Endothelial cell of umbilical vein (primary cell): ENCODE data around the gene STT3B. TPM values are rescaled to one million over a fixed set of nuclear protein-coding genes. Genes with fewer than 3 reads are reported as not detected.

ENCODE experiments used
- BruUV-seq: library from RNA; stranded (reverse); fragments of 400-500 nt; replicated peaks from 2 replicates; lab custom pipeline; 2021; lab: Mats Ljungman, UMichigan
- CTCF ChIA-PET: fragments of 300-600, 350-600 bp; sonication (Branson Sonifier 250); formaldehyde crosslinking; loops from one replicate; lab custom pipeline; 2021; ENCODE audit warnings: antibody characterized with exemption, inconsistent platforms; lab: Charles Lee
- POLR2A ChIA-PET: fragments of 300-600, 350-600 bp; sonication (Branson Sonifier 250); formaldehyde crosslinking; loops from one replicate; lab custom pipeline; 2021; ENCODE audit warnings: antibody characterized with exemption, inconsistent platforms; lab: Charles Lee
- DNase-seq: peaks from one replicate; pipeline ENCODE4 v3.0.0-alpha.2; 2011; ENCODE audit warnings: low read depth, low spot score
- FAIRE-seq: peaks from 2 replicates; lab custom pipeline; 2011; peaks lifted over from hg19 to GRCh38; lab: Jason Lieb, UNC
- H2AFZ ChIP-seq: 2 replicates; pipeline ENCODE4 v1.6.0; 2012; ENCODE audit warnings: low read depth, low read length, control low read depth, inconsistent platforms
- H3K27ac ChIP-seq: 2 replicates; pipeline ENCODE4 v1.5.1; 2011; ENCODE audit warnings: low read depth, mild to moderate bottlenecking, control low read depth, low read length, moderate library complexity; ENCODE audit not compliant: insufficient read depth
- H3K27me3 ChIP-seq, 2 experiments: 2 replicates each; pipeline versions ENCODE4 v1.6.0 to v1.6.1; 2011; ENCODE audit warnings: low read length in 2 of 2, mixed read lengths in 1 of 2; ENCODE audit not compliant: control insufficient read depth in 2 of 2, insufficient read depth in 2 of 2
- H3K36me3 ChIP-seq, 2 experiments: 2 replicates in 1 of 2; 3 replicates in 1 of 2; pipeline ENCODE4 v1.5.1; 2011; ENCODE audit warnings: low read length in 2 of 2, mild to moderate bottlenecking in 1 of 2, moderate library complexity in 1 of 2; ENCODE audit not compliant: control insufficient read depth in 2 of 2, insufficient read depth in 2 of 2; ENCODE audit errors: extremely low read depth in 1 of 2
- H3K4me1 ChIP-seq: 3 replicates; pipeline ENCODE4 v1.5.1; 2011; ENCODE audit warnings: mild to moderate bottlenecking, low read length; ENCODE audit not compliant: control insufficient read depth, insufficient read depth; ENCODE audit errors: extremely low read depth
- H3K4me2 ChIP-seq: 2 replicates; pipeline ENCODE4 v1.6.1; 2011; ENCODE audit warnings: low read length, control low read depth, mixed read lengths; ENCODE audit not compliant: insufficient read depth
- H3K4me3 ChIP-seq, 3 experiments: fragments of 200-600 bp in 1 of 3; sonication (generic), shearing (Covaris generic) in 1 of 3; replicated peaks in 1 of 3; 2 replicates each; pipeline ENCODE4 v1.5.1; 2011 to 2016; ENCODE audit warnings: control low read depth in 3 of 3, low read length in 3 of 3, mild to moderate bottlenecking in 2 of 3, inconsistent platforms in 1 of 3, low read depth in 1 of 3, moderate library complexity in 1 of 3; ENCODE audit not compliant: insufficient read depth in 1 of 3
- H3K79me2 ChIP-seq: 2 replicates; pipeline ENCODE4 v1.6.0; 2012; ENCODE audit warnings: low read length, inconsistent platforms; ENCODE audit not compliant: control insufficient read depth, insufficient read depth
- H3K9ac ChIP-seq: replicated peaks from 2 replicates; pipeline ENCODE3; 2011; ENCODE audit warnings: low read length, control low read depth; ENCODE audit not compliant: insufficient read depth; ENCODE audit errors: extremely low read depth
- H3K9me1 ChIP-seq: replicated peaks from 3 replicates; pipeline ENCODE4 v1.6.0; 2011; ENCODE audit warnings: mild to moderate bottlenecking, low read length; ENCODE audit not compliant: control insufficient read depth, insufficient read depth; ENCODE audit errors: extremely low read depth
- H3K9me3 ChIP-seq: replicated peaks from 2 replicates; pipeline ENCODE4 v1.5.1; 2012; ENCODE audit warnings: low read length, inconsistent platforms; ENCODE audit not compliant: control insufficient read depth, insufficient read depth
- H4K20me1 ChIP-seq: replicated peaks from 2 replicates; pipeline ENCODE3; 2011; ENCODE audit warnings: mild to moderate bottlenecking, low read length; ENCODE audit not compliant: control insufficient read depth, insufficient read depth; ENCODE audit errors: extremely low read depth
- EZH2 ChIP-seq: IDR thresholded peaks from 2 replicates; pipeline ENCODE4 v1.6.1; 2012; ENCODE audit warnings: borderline replicate concordance, low read depth, mild to moderate bottlenecking, moderate library complexity, low read length, inconsistent platforms; ENCODE audit not compliant: severe bottlenecking
- FOS ChIP-seq: IDR thresholded peaks from 2 replicates; pipeline ENCODE4 v1.6.1; 2011; ENCODE audit warnings: mild to moderate bottlenecking, low read length, moderate library complexity, borderline replicate concordance; ENCODE audit not compliant: insufficient read depth
- GATA2 ChIP-seq: IDR thresholded peaks from 2 replicates; pipeline ENCODE4 v1.7.0; 2011; ENCODE audit warnings: low read depth, mild to moderate bottlenecking, moderate library complexity, mixed read lengths, low read length; ENCODE audit not compliant: insufficient read length, insufficient read depth
- JUN ChIP-seq: IDR thresholded peaks from 2 replicates; pipeline ENCODE4 v1.6.1; 2011; ENCODE audit warnings: borderline replicate concordance, low read depth; ENCODE audit not compliant: insufficient read length, insufficient read depth
- MYC ChIP-seq: IDR thresholded peaks from one replicate; pipeline ENCODE4 v1.6.1; 2011; ENCODE audit warnings: mild to moderate bottlenecking, low read depth, low read length
- POLR2A ChIP-seq: IDR thresholded peaks from 2 replicates; pipeline ENCODE4 v1.6.1; 2012; ENCODE audit warnings: low read depth, mild to moderate bottlenecking, control low read depth, low read length
- POLR2AphosphoS5 ChIP-seq: IDR thresholded peaks from 2 replicates; pipeline ENCODE4 v1.6.1; 2012; ENCODE audit warnings: low read depth, mild to moderate bottlenecking, control low read depth, low read length, moderate library complexity; ENCODE audit not compliant: insufficient read depth
- dilution Hi-C: fragments of 300-500 bp; cut with MboI; formaldehyde crosslinking; loops from one replicate; pipeline ENCODE4 v1.15.0; 2019; ENCODE audit warnings: low sequenced_read_pairs; ENCODE audit not compliant: extremely low pct_ligation_motif_present
- intact Hi-C: fragments of 100-400 bp; cut with micrococcal nuclease; formaldehyde crosslinking; loops from one replicate; pipeline ENCODE4 v1.10.0; 2022
- polyA plus RNA-seq, 4 experiments: library from polyadenylated mRNA; depleted of rRNA in 3 of 4; stranded (reverse) in 3 of 4; unstranded in 1 of 4; fragments of >200 nt; gene quantifications; 2 replicates each; pipeline versions ENCODE4 v1.2.1 to v1.2.3, GENCODE V29; 2011 to 2012; ENCODE audit warnings: missing spikeins in 1 of 4
- total RNA-seq: library from RNA; stranded (reverse); gene quantifications from 2 replicates; pipeline ENCODE4 v1.2.3, GENCODE V29; 2021
- TF ChIP-seq, protein P1 (sequence below): IDR thresholded peaks from 2 replicates; pipeline ENCODE4 v1.6.1; 2011; ENCODE audit not compliant: insufficient read depth, insufficient read length
- TF ChIP-seq, protein P2 (sequence below), 2 donors: IDR thresholded peaks; 1 replicate in 1 of 2; 2 replicates in 1 of 2; pipeline ENCODE4 v1.5.1; 2011; ENCODE audit warnings: low read length in 2 of 2, mild to moderate bottlenecking in 2 of 2, moderate library complexity in 2 of 2, control low read depth in 1 of 2, inconsistent platforms in 1 of 2, low read depth in 1 of 2; ENCODE audit not compliant: insufficient read depth in 1 of 2; ENCODE audit errors: extremely low read depth in 1 of 2

The STT3B gene
- total and polyA plus RNA-seq, 2 donors (not counting 3 experiments of a cell fraction or from before 2014, with no cell fraction given): 56.4 to 113 TPM

DNA sequence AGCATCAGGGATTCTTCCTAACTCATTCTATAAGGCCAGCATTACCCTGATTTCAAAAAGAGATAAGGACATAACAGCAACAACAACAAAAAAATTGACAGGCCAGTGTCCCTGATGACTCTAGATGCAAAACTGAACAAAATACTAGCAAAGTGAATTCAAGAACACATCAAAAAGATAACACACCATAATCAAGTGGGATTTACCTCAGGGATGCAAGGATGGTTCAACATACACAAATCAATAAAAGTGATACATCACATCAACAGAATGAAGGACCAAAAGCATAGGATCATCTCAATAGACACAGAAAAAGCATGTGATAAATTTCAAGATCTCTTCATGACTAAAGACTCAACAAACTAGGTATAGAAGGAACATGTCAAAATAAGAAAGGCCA, 119.6 kb downstream of the STT3B start:
- H2AFZ ChIP-seq: no peak overlapping the region
- no peak for FAIRE-seq
- dilution Hi-C loops (no loop called here), intact Hi-C loops (no loop called here)
- no peak overlapping the region for H3K27ac ChIP-seq
- no peaks in the 10 kb centered on the region for H3K79me2 ChIP-seq
- POLR2A ChIA-PET: no interaction called here
- DNase-seq: no peak
- H3K4me3 ChIP-seq: no peak overlapping the region
- H3K27me3 ChIP-seq: no peaks in the 10 kb centered on the region
- BruUV-seq: no TSS peak
- no peaks in the 10 kb centered on the region for H3K9me3 ChIP-seq
- no peaks in the 10 kb centered on the region for H4K20me1 ChIP-seq
- no peaks in the 10 kb centered on the region for H3K4me1 ChIP-seq
- no peak overlapping the region for H3K4me2 ChIP-seq
- peaks cover 0 to 3% of the 10 kb centered on the region in 2 experiments for H3K36me3 ChIP-seq
- no peak overlapping the region for H3K9ac ChIP-seq
- TF ChIP-seq GATA2 (no peak), MYC (no peak), JUN (no peak)
- TF ChIP-seq, protein P1, sequence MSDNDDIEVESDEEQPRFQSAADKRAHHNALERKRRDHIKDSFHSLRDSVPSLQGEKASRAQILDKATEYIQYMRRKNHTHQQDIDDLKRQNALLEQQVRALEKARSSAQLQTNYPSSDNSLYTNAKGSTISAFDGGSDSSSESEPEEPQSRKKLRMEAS: no peak
- CTCF ChIA-PET: interaction anchor here (1.3 to 1.6 kb wide), 2 partner anchors 10 to 12 kb away, joined by 3 to 4 read pairs; no protein-coding TSS in a partner anchor
- no peaks in the 10 kb centered on the region for H3K9me1 ChIP-seq

DNA sequence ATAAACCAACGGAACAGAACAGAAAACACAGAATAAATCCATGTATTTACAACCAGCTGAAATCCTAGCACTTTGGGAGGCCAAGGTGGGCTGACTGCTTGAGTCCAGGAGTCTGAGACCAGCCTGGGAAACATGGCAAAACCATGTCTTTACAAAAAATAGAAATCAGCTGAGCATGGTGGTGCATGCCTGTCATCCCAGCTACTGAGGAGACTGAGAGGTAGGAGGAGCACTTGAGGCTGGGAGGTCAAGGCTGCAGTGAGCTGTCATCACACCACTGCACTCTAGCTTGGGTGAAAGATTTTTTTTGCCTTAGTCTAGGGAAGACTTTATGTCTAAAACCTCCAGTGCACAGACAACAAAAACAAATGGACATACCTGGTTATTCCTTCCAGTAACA, 120.7 kb downstream of the STT3B start:
- Histone ChIP-seq H3K79me2 (no peaks in the 10 kb centered on the region), H3K4me3 (no peak overlapping the region), H3K4me2 (no peak overlapping the region), H3K9me1 (no peaks in the 10 kb centered on the region), H3K36me3 (no peaks in the 10 kb centered on the region), H3K4me1 (no peaks in the 10 kb centered on the region), H3K9me3 (no peaks in the 10 kb centered on the region), H3K27ac (no peak overlapping the region), H2AFZ (no peak overlapping the region), H4K20me1 (no peaks in the 10 kb centered on the region), H3K27me3 (no peaks in the 10 kb centered on the region), H3K9ac (no peak overlapping the region)
- no peak for DNase-seq
- FAIRE-seq: no peak
- ChIA-PET POLR2A (no interaction called here), CTCF (interaction anchor here (0.9 to 1.6 kb wide), 3 partner anchors 9 to 115 kb away, joined by 3 to 4 read pairs (median 3); no protein-coding TSS in a partner anchor)
- TF ChIP-seq GATA2 (no peak), POLR2AphosphoS5 (no peak), MYC (no peak), JUN (no peak), FOS (no peak), POLR2A (no peak), EZH2 (no peak)
- TF ChIP-seq, protein P1: no peak
- TF ChIP-seq, protein P2, sequence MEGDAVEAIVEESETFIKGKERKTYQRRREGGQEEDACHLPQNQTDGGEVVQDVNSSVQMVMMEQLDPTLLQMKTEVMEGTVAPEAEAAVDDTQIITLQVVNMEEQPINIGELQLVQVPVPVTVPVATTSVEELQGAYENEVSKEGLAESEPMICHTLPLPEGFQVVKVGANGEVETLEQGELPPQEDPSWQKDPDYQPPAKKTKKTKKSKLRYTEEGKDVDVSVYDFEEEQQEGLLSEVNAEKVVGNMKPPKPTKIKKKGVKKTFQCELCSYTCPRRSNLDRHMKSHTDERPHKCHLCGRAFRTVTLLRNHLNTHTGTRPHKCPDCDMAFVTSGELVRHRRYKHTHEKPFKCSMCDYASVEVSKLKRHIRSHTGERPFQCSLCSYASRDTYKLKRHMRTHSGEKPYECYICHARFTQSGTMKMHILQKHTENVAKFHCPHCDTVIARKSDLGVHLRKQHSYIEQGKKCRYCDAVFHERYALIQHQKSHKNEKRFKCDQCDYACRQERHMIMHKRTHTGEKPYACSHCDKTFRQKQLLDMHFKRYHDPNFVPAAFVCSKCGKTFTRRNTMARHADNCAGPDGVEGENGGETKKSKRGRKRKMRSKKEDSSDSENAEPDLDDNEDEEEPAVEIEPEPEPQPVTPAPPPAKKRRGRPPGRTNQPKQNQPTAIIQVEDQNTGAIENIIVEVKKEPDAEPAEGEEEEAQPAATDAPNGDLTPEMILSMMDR (IDR thresholded peaks at IDR 0.05; ENCODE audit: extremely low read depth in 1 of 2, insufficient read depth in 1 of 2, low read depth in 1 of 2, low read length in 2 of 2): no peak
- dilution Hi-C loops: no loop called here
- no TSS peak for BruUV-seq
- intact Hi-C loops: no loop called here
